Pancreas (tissue), 10 donors: ENCODE results near the gene MPPE1. TPM values are rescaled to one million over a fixed set of nuclear protein-coding genes. Genes with fewer than 3 reads are reported as not detected.

Experiments used
- ATAC-seq, 4 donors: fragments of 200-7000 bp; cut with Tn5 transposase; one replicate each; pipeline versions ENCODE4 v1.8.0 to v1.9.1; 2020; ENCODE audit warnings: mild to moderate bottlenecking in 4 of 4, moderate library complexity in 4 of 4
- DNase-seq, 6 donors: peaks; one replicate each; pipeline ENCODE4 v3.0.0-alpha.2; 2020
- FAIRE-seq: peaks from 2 replicates; lab custom pipeline; 2012; peaks lifted over from hg19 to GRCh38; lab: Jason Lieb, UNC
- H3K27ac ChIP-seq, 4 donors: fragments of 200-600 bp; sonication (generic); 1 replicate in 3 of 4; 2 replicates in 1 of 4; pipeline versions ENCODE4 v1.5.0 to v1.8.0; 2020
- H3K27me3 ChIP-seq, 4 donors: fragments of 200-600 bp; one replicate each; pipeline ENCODE4 v1.8.0; 2021
- H3K36me3 ChIP-seq, 3 donors: fragments of 200-600 bp; sonication (generic) in 1 of 3; one replicate each; pipeline versions ENCODE4 v1.5.0 to v1.8.0; 2020 to 2021
- H3K4me1 ChIP-seq, 3 donors: fragments of 200-600 bp; one replicate each; pipeline ENCODE4 v1.8.0; 2021
- H3K4me3 ChIP-seq, 4 donors: fragments of 200-600 bp; sonication (generic) in 2 of 4; one replicate each; pipeline versions ENCODE4 v1.5.0 to v1.8.0; 2020 to 2021
- H3K9me3 ChIP-seq, 4 donors: fragments of 200-600 bp; one replicate each; pipeline ENCODE4 v1.8.0; 2021
- WGBS, 2 donors: extraction: QIAGEN DNeasy Blood & Tissue Kit; methylation state at CpG; one replicate each; pipeline ENCODE4 v1.1.7; 2013; 5-methylcytosine and 5-hydroxymethylcytosine counted together
- intact Hi-C, 3 donors: fragments of 100-400 bp; cut with DNase I; formaldehyde crosslinking; loops; one replicate each; pipeline versions ENCODE4 v1.11.1 to v1.14.2; 2022
- polyA plus RNA-seq, 2 donors: library from polyadenylated mRNA; stranded (reverse); fragments of 200-250 nt; gene quantifications; one replicate each; pipeline ENCODE4 v1.2.3, GENCODE V29; 2013
- total RNA-seq, 6 donors: library from RNA; stranded (reverse); fragmentation: NEBNext Ultra II Directional in 4 of 6; extraction: Animal tissue kit (Norgen Biotek cat#: 25700) in 4 of 6; gene quantifications; one replicate each; pipeline versions ENCODE4 v1.2.1 to v1.2.4, GENCODE V29; 2021 to 2023
- TF ChIP-seq, protein P1 (sequence below), 4 donors: fragments of 200-600 bp; sonication (generic) in 3 of 4; IDR thresholded peaks; one replicate each; pipeline versions ENCODE4 v1.5.0 to v1.8.0; 2021; ENCODE audit warnings: antibody characterized with exemption in 4 of 4
- donor health status: healthy with polysubstance abuse.
- donor health status: DM: no; HTN: no; CAD: no; lungs with moderate emphysema.
- donor health status: DM: no; HTN: no; CAD: no.
- donor health status: control.
- donor health status: control.
- donor health status: Bipolar disorder and iron deficiency.
- donor health status: DM: yes; HTN: yes; CAD: no.
- donor health status: DM: no; HTN: no; CAD: no.
- donor health status: DM: no; HTN: no; CAD: no.
- donor health status: DM: yes; HTN: yes; CAD: no.

Gene MPPE1
- total and polyA plus RNA-seq, 8 donors: 20.7 to 43.2 (median 25.0) TPM

DNA sequence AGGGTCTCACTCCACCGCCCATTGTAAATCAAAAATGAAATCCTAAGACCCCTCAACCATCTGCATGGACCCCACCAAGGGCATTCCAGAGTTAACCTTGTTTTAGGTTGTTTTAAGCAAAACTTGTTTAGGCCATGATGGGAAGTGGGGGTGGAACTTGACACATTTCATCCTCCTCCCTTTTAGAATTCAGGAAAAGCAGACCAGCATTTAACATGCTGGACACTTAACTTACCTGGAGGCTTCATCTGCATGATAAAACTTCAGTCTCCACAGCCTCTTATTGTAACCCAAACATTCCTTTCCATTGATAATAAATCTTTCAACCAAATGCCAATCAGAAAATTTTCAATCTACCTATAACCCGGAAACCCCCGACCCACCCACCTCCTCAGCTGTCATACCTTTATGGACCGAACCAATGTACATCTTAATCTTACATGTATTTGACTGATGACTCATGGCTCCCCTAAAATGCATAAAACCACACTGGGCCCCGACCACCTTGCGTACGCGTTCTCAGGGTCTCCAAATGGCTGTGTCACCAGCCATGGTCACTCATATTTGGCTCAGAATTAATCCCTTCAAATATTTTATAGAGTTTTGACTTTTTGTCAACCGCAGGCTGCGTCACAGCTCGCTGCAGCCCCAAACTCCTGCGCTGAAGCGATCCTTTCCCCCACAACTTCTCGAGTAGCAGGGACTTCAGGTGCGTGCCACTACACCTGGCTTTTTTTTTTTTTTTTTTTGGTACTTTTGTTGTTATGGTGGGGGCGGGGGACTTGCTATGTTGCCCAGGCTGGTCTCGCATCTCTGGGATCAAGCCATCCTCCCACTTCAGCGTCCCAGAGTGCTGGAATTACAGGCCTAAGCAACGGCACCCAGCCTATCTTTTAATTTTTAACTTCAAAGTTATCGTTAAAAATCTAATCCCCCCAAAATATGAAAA lies 917 bp downstream of the MPPE1 start:
- 60 to 62% methylated on average over 20 of the region's 20 CpGs for WGBS, 2 donors
- peak overlapping the region; percentile 51 to 79 (median 73) for H3K4me3 ChIP-seq
- H3K27me3 ChIP-seq: no peaks in the 10 kb centered on the region
- H3K27ac ChIP-seq: peak overlapping the region in 2 of 4 donors; percentile 100
- peaks cover 8 to 19% (median 19%) of the 10 kb centered on the region in 3 donors for H3K4me1 ChIP-seq
- ATAC-seq (no peak), DNase-seq (no peak), FAIRE-seq (no peak)
- TF ChIP-seq, protein P1, sequence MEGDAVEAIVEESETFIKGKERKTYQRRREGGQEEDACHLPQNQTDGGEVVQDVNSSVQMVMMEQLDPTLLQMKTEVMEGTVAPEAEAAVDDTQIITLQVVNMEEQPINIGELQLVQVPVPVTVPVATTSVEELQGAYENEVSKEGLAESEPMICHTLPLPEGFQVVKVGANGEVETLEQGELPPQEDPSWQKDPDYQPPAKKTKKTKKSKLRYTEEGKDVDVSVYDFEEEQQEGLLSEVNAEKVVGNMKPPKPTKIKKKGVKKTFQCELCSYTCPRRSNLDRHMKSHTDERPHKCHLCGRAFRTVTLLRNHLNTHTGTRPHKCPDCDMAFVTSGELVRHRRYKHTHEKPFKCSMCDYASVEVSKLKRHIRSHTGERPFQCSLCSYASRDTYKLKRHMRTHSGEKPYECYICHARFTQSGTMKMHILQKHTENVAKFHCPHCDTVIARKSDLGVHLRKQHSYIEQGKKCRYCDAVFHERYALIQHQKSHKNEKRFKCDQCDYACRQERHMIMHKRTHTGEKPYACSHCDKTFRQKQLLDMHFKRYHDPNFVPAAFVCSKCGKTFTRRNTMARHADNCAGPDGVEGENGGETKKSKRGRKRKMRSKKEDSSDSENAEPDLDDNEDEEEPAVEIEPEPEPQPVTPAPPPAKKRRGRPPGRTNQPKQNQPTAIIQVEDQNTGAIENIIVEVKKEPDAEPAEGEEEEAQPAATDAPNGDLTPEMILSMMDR (IDR thresholded peaks at IDR 0.05): no peak
- intact Hi-C loops: no loop called here
- no peaks in the 10 kb centered on the region for H3K36me3 ChIP-seq
- no peaks in the 10 kb centered on the region for H3K9me3 ChIP-seq

DNA sequence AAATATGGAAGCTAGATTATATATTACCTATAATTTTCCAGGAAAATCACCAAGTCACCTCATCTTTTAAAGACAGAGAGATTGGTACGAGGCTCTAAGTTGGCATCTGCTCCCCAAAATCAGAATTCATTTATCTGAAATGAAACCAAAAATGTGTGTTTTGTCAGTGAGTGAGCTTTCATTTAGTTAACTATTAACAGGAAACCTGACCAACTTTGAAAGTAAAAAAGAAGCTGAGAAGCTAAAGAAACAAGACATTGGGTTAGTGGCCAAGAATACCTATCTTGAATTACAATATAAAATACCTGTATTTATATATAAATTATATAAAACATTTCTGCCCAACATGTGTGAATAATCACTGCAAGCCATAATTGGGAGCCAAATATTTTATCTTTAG lies 1.9 kb downstream of the MPPE1 start:
- no peak for ATAC-seq
- no peak for DNase-seq
- FAIRE-seq: no peak
- 18 to 22% methylated on average over 1 of the region's 1 CpG for WGBS, 2 donors
- Histone ChIP-seq H3K27me3 (no peaks in the 10 kb centered on the region), H3K27ac (peak overlapping the region in 2 of 4 donors; percentile 21 to 100), H3K4me3 (no peak overlapping the region), H3K9me3 (no peaks in the 10 kb centered on the region), H3K4me1 (peaks cover 8 to 19% (median 19%) of the 10 kb centered on the region in 3 donors), H3K36me3 (no peaks in the 10 kb centered on the region)
- TF ChIP-seq, protein P1 (IDR thresholded peaks at IDR 0.05): no peak
- intact Hi-C loops: no loop called here

DNA sequence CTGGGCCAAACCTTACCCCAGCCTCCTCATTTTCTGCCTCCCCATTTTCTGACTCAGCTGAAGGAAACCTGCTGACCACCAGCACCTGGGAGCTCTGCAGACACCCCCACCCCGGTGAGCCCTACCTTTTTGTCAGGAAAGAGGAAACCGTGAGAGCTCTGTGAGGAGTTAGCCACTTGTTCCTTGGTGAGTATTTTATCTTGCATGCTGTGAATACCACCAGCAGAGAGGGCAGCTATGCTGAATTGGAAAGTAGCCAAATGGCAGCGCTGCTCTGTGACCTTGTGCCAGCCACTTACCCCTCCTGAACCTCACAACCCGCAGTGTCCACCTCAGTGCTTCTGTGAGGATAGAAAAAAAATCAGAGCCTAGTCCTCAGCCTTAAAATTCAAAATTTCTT lies 2.5 kb downstream of the MPPE1 start:
- 34 to 41% methylated on average over 4 of the region's 4 CpGs for WGBS, 2 donors
- H3K27ac ChIP-seq: peak overlapping the region in 2 of 4 donors; percentile 21 to 100

DNA sequence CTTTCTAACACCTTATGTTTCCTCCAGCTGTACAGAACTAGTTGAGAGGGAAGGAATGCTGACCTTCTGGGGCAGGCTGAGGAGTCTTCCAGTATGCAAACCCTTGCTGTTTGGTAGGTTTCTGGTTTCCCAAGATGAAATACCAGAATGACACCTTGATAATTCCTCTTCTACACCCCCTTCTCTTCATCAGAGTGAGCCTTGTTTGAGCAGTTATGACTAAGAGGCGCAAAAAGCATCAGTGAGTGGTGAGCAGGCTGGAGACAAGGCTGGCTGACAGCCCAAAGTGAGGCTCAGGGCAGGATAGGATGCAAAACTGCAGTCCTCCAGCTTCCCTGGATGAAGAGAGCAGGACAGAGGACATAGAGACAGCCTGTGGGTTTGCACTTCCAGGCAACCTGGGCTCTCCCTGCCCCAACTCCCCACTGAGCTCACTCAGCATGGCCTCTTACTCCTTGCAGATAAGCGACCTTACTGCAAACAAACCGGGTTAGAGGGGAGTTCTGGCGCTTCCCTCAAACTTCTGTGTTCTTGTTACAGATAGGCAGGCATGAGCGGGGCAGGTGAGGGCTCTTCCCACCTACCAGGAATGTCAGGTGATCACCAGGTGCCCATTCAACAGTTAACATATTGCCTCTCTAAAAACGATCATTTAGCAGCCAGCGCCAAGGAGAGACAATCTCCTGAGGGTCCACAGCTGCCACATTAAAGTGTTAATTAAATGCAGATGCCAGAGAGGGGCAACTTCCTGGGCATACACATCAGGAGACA lies 5.4 kb downstream of the MPPE1 start:
- TF ChIP-seq, protein P1 (IDR thresholded peaks at IDR 0.05): no peak
- Histone ChIP-seq H3K27me3 (no peaks in the 10 kb centered on the region), H3K4me1 (peaks cover 0 to 16% (median 12%) of the 10 kb centered on the region in 3 donors), H3K27ac (no peak overlapping the region), H3K9me3 (no peaks in the 10 kb centered on the region), H3K4me3 (no peak overlapping the region), H3K36me3 (no peaks in the 10 kb centered on the region)
- intact Hi-C loops: no loop called here
- WGBS, 2 donors: 69 to 71% methylated on average over 7 of the region's 7 CpGs
- ATAC-seq (no peak), FAIRE-seq (no peak), DNase-seq (no peak)

More for the DNA sequence above, 2.5 kb downstream of the MPPE1 start:
- DNase-seq: peak in 2 of 6 donors; percentile 13 to 33
- no peak for ATAC-seq
- no peak for FAIRE-seq
- intact Hi-C loops: no loop called here
- H3K4me1 ChIP-seq: peaks cover 8 to 19% (median 19%) of the 10 kb centered on the region in 3 donors
- H3K36me3 ChIP-seq: no peaks in the 10 kb centered on the region
- TF ChIP-seq, protein P1 (IDR thresholded peaks at IDR 0.05): no peak
- no peaks in the 10 kb centered on the region for H3K27me3 ChIP-seq
- H3K9me3 ChIP-seq: no peaks in the 10 kb centered on the region
- no peak overlapping the region for H3K4me3 ChIP-seq
